Liver (tissue), 3 donors: ENCODE data around the gene SMS.

Source experiments
- CTCF ChIP-seq: fragments of 150-350 bp; IDR thresholded peaks from 2 replicates; pipeline ENCODE4 v1.5.1; 2017; ENCODE audit warnings: improper control_type of control experiment, low read depth, low read length; ENCODE audit not compliant: missing input control
- EGR1 ChIP-seq, 2 donors: IDR thresholded peaks; 2 replicates each; pipeline ENCODE4 v1.6.1; 2016 to 2018; ENCODE audit warnings: antibody characterized with exemption in 2 of 2, low read depth in 2 of 2
- FOXA1 ChIP-seq: IDR thresholded peaks from 2 replicates; pipeline ENCODE4 v1.6.1; 2016; ENCODE audit warnings: antibody characterized with exemption
- GABPA ChIP-seq, 2 donors: IDR thresholded peaks in 1 of 2; conservative IDR thresholded peaks in 1 of 2; 2 replicates each; pipeline ENCODE4 v1.6.1; 2016; ENCODE audit warnings: antibody characterized with exemption in 2 of 2, mild to moderate bottlenecking in 1 of 2, moderate library complexity in 1 of 2
- JUND ChIP-seq, 2 donors: IDR thresholded peaks; 2 replicates each; pipeline ENCODE4 v1.6.1; 2016; ENCODE audit warnings: antibody characterized with exemption in 2 of 2
- MAX ChIP-seq: IDR thresholded peaks from 2 replicates; pipeline ENCODE4 v1.6.1; 2016; ENCODE audit warnings: antibody characterized with exemption
- RAD21 ChIP-seq, 2 donors: IDR thresholded peaks; 2 replicates each; pipeline ENCODE4 v1.6.1; 2016; ENCODE audit warnings: antibody characterized with exemption in 2 of 2, mild to moderate bottlenecking in 2 of 2
- REST ChIP-seq: IDR thresholded peaks from 2 replicates; pipeline ENCODE4 v1.6.1; 2016; ENCODE audit warnings: antibody characterized with exemption, mild to moderate bottlenecking
- SP1 ChIP-seq: IDR thresholded peaks from 2 replicates; pipeline ENCODE4 v1.6.1; 2018; ENCODE audit warnings: antibody characterized with exemption, mild to moderate bottlenecking
- TAF1 ChIP-seq: conservative IDR thresholded peaks from 2 replicates; pipeline ENCODE4 v1.6.1; 2016; ENCODE audit warnings: antibody characterized with exemption, mild to moderate bottlenecking
- YY1 ChIP-seq: IDR thresholded peaks from 2 replicates; pipeline ENCODE4 v1.6.1; 2016; ENCODE audit warnings: antibody characterized with exemption, mild to moderate bottlenecking
- ZBTB33 ChIP-seq: IDR thresholded peaks from 2 replicates; pipeline ENCODE4 v1.6.1; 2016; ENCODE audit warnings: antibody characterized with exemption
- donor health status: healthy.
- donor health status: healthy.

- no peak for TF ChIP-seq TAF1
- TF ChIP-seq REST: no peak
- no peak for TF ChIP-seq FOXA1
- TF ChIP-seq CTCF: no peak
- TF ChIP-seq YY1: no peak
- no peak for TF ChIP-seq GABPA (IDR thresholded peaks at IDR 0.05 in 1 of 2, conservative IDR thresholded peaks at IDR 0.05 in 1 of 2)
- no peak for TF ChIP-seq RAD21 (IDR thresholded peaks at IDR 0.05)
- no peak for TF ChIP-seq ZBTB33
- TF ChIP-seq MAX: no peak
- TF ChIP-seq SP1: no peak
- no peak for TF ChIP-seq JUND (IDR thresholded peaks at IDR 0.05)
- no peak for TF ChIP-seq EGR1 (IDR thresholded peaks at IDR 0.05; ENCODE audit: low read depth in 2 of 2)
Measured at GRCh38 chrX:21952624-21953023, 12.1 kb downstream of the SMS start.
